Neural crest cell (in vitro differentiated cells): Measurements from ENCODE around the gene ESM1. TPM values are rescaled to one million over a fixed set of nuclear protein-coding genes. Genes with fewer than 3 reads are reported as not detected.

Experiments used
- DNase-seq: peaks from one replicate; pipeline ENCODE4 v3.0.0; 2021; ENCODE audit warnings: low read depth, mixed read lengths, low spot score
- H3K27ac Mint-ChIP-seq: one replicate; pipeline ENCODE4 v1.8.0; 2021; ENCODE audit warnings: mild to moderate bottlenecking, mixed read lengths; ENCODE audit not compliant: unreplicated experiment
- H3K27me3 Mint-ChIP-seq: 2 replicates; pipeline ENCODE4 v1.8.0; 2021; ENCODE audit warnings: low read depth, mild to moderate bottlenecking, mixed read lengths
- H3K36me3 Mint-ChIP-seq: 2 replicates; pipeline ENCODE4 v1.8.0; 2021; ENCODE audit warnings: low read depth, mild to moderate bottlenecking, mixed read lengths
- H3K4me1 Mint-ChIP-seq: 2 replicates; pipeline ENCODE4 v1.8.0; 2021; ENCODE audit warnings: mixed read lengths
- H3K4me3 Mint-ChIP-seq: one replicate; pipeline ENCODE4 v1.8.0; 2021; ENCODE audit warnings: mild to moderate bottlenecking, mixed read lengths
- H3K9me3 Mint-ChIP-seq: 2 replicates; pipeline ENCODE4 v1.8.0; 2021; ENCODE audit warnings: mixed read lengths
- total RNA-seq: library from RNA; stranded (reverse); gene quantifications from 2 replicates; pipeline ENCODE4 v1.2.1, GENCODE V29; 2021
- TF ChIP-seq, protein P1 (sequence below): fragments of 200-600 bp; sonication (generic); conservative IDR thresholded peaks from 2 replicates; pipeline ENCODE4 v1.5.0; 2021; ENCODE audit warnings: antibody characterized with exemption, mild to moderate bottlenecking

Gene ESM1
- total RNA-seq, 1 donor from 2014 or later, result not detected

DNA sequence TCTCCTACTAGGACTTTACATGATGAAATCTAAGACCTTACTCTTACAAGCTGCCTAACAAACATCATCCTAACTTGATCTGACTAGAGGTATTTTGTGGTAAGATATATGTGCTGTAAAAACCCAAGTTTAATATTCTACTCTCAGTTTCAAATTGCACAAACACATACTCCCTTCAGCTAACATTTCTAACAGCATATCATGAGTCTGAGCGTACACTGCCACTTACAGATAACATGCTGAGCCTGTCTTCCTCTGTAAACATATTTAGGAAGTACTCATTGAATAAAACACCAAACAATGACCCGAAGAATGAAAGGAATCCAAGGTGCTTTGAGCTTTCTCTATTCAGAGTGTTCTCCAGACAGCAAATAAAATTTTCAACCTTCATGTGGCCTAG is 7.9 kb upstream of the ESM1 start:
- TF ChIP-seq, protein P1, sequence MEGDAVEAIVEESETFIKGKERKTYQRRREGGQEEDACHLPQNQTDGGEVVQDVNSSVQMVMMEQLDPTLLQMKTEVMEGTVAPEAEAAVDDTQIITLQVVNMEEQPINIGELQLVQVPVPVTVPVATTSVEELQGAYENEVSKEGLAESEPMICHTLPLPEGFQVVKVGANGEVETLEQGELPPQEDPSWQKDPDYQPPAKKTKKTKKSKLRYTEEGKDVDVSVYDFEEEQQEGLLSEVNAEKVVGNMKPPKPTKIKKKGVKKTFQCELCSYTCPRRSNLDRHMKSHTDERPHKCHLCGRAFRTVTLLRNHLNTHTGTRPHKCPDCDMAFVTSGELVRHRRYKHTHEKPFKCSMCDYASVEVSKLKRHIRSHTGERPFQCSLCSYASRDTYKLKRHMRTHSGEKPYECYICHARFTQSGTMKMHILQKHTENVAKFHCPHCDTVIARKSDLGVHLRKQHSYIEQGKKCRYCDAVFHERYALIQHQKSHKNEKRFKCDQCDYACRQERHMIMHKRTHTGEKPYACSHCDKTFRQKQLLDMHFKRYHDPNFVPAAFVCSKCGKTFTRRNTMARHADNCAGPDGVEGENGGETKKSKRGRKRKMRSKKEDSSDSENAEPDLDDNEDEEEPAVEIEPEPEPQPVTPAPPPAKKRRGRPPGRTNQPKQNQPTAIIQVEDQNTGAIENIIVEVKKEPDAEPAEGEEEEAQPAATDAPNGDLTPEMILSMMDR, result no peak
- H3K27ac Mint-ChIP-seq, result no peak overlapping the region

DNA sequence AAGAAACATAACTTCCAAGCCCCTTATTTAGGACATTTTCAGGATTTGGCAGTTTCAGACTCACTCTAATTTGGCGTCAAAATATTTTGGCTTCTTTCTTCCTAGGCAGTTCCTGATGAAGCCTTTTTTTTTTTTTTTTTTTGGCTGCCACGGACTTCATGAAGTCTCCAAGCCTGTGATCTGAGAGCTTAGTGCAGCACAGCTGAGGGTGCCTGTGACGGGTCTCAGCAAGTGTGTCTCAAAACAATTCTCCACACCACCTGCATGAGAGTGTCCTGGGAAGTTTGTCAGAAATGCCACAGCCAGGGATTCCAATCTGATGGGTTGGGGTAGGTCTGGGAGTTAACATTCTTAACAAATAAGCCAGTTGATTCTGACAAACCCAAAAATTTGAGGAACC is 6.0 kb upstream of the ESM1 start:
- Mint-ChIP-seq H3K9me3 (no peaks in the 10 kb centered on the region), H3K4me3 (no peak overlapping the region), H3K27ac (no peak overlapping the region), H3K4me1 (peaks cover 4% of the 10 kb centered on the region), H3K36me3 (no peaks in the 10 kb centered on the region), H3K27me3 (peaks cover 7% of the 10 kb centered on the region)
- no peak for DNase-seq
- TF ChIP-seq, protein P1, result no peak

More for the DNA sequence above, 7.9 kb upstream of the ESM1 start:
- H3K4me1 Mint-ChIP-seq, result peaks cover 4% of the 10 kb centered on the region
- H3K4me3 Mint-ChIP-seq, result no peak overlapping the region
- peaks cover 7% of the 10 kb centered on the region for H3K27me3 Mint-ChIP-seq
- H3K36me3 Mint-ChIP-seq, result no peaks in the 10 kb centered on the region
- H3K9me3 Mint-ChIP-seq, result no peaks in the 10 kb centered on the region
- DNase-seq, result no peak

DNA sequence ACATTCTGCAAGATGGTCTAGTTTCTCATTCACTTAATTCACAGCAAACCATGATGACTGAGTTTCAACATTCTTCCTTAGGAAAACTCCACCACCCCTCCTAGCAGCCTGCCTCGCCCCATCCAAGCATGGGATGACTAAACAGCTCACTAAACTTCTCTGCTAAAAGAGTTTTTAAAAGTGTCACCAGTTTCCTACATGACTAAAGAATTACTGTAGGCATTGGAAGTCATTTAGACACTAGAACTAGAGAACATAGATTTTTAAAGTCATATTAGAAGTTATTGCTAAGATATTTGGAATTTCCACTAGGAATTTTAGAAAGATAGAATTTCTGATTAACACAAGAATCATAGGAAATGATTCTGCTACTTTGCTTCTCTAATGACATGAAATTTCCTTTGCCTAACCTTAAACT is 5.5 kb upstream of the ESM1 start:
- no peaks in the 10 kb centered on the region for H3K36me3 Mint-ChIP-seq
- H3K4me1 Mint-ChIP-seq, result peaks cover 4% of the 10 kb centered on the region
- no peak overlapping the region for H3K4me3 Mint-ChIP-seq
- TF ChIP-seq, protein P1, result no peak
- peaks cover 12% of the 10 kb centered on the region for H3K27me3 Mint-ChIP-seq
- H3K27ac Mint-ChIP-seq, result no peak overlapping the region
- DNase-seq, result no peak
- no peaks in the 10 kb centered on the region for H3K9me3 Mint-ChIP-seq

DNA sequence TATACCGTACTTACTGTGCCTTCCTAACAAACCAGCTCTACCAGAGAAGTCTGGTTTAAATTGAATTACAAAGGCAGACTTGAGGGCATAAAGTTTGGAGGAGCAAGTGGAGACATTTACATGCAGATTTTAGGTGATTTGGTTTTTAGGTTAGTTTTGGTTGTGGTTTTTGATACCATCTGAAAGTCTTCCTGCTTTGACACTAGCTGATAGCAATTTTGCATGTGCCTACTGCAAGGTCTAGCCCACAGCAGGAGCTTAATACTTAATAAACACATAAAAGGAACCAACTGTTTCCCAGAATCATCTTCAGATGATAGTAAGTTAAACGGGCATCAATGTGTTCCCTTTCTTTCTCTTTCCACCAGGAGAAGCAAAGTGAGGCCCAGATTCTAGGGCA is 3.4 kb upstream of the ESM1 start:
- TF ChIP-seq, protein P1, result no peak
- Mint-ChIP-seq H3K27ac (no peak overlapping the region), H3K9me3 (no peaks in the 10 kb centered on the region), H3K36me3 (no peaks in the 10 kb centered on the region), H3K4me3 (no peak overlapping the region), H3K4me1 (peaks cover 4% of the 10 kb centered on the region), H3K27me3 (peaks cover 26% of the 10 kb centered on the region)
- no peak for DNase-seq

DNA sequence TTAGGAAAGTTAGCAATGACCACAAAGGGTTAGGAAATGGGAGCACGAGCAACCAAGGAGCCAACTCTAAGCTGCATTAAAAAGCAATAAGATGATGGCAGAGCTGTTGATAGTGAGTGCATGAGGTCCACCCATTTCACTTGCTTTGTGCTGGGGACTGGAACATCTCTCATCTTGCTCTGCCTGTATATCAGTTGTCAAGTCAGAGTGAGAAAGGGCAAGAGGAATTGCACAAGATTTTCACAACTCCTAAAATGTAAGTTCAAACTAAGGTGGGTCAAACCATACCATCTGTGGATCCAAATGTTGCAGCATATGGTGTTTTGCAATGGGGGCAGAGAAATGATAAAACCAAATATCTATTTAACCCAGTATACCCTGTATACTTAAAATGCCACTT is 2.8 kb upstream of the ESM1 start:
- no peak overlapping the region for H3K4me3 Mint-ChIP-seq
- DNase-seq, result no peak
- H3K27ac Mint-ChIP-seq, result no peak overlapping the region
- no peaks in the 10 kb centered on the region for H3K36me3 Mint-ChIP-seq
- peaks cover 30% of the 10 kb centered on the region for H3K27me3 Mint-ChIP-seq
- H3K4me1 Mint-ChIP-seq, result peaks cover 1% of the 10 kb centered on the region
- TF ChIP-seq, protein P1, result no peak
- H3K9me3 Mint-ChIP-seq, result no peaks in the 10 kb centered on the region

DNA sequence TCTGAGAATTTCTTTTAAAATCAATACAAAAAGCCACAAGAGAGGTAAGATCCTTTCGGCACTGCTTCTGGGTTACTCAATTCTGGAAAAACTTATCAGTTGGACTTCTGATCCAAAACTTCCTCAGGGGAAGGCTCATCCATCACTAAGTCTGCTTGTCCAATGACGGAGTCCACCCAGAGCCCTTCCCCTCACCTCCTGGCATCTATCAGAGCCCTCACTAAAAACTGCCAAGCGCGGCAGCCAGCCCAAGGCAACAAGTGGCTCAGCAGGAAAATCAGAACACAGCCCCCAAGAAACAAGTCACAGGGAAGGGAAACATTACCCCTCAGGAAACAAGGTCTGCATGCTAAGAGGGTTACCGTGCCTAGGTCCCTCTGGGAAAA is 869 bp upstream of the ESM1 start:
- Mint-ChIP-seq H3K27ac (no peak overlapping the region), H3K4me3 (no peak overlapping the region), H3K9me3 (no peaks in the 10 kb centered on the region), H3K36me3 (no peaks in the 10 kb centered on the region), H3K4me1 (no peaks in the 10 kb centered on the region), H3K27me3 (peaks cover 34% of the 10 kb centered on the region)
- DNase-seq, result no peak
- TF ChIP-seq, protein P1, result no peak
